Cerebellar nuclear complex (tissue), 1 donor: ENCODE data around the gene RPS3.

ENCODE experiments used
- DNase-seq, 2 experiments: peaks; one replicate each; lab custom pipeline; 2025; lab: John Stamatoyannopoulos, UW

The RPS3 gene

GRCh38 chr11:75420224-75421034 is 21.1 kb downstream of the RPS3 start:
- no peak for DNase-seq

- DNase-seq = no peak
These were observed 21.8 kb downstream of the RPS3 start for GRCh38 chr11:75421035-75421602.

- no peak for DNase-seq
These were observed 22.6 kb downstream of the RPS3 start for GRCh38 chr11:75421902-75422247.

GRCh38 chr11:75422248-75423231 is 23.2 kb downstream of the RPS3 start:
- no peak for DNase-seq

GRCh38 chr11:75423721-75424120 is 24.4 kb downstream of the RPS3 start:
- DNase-seq = no peak

- no peak for DNase-seq
These were observed 25.1 kb downstream of the RPS3 start for GRCh38 chr11:75424396-75424795.

GRCh38 chr11:75425422-75425821 is 26.1 kb downstream of the RPS3 start:
- DNase-seq = no peak

- DNase-seq = no peak
These were observed 27.4 kb downstream of the RPS3 start for GRCh38 chr11:75426720-75427086.

- no peak for DNase-seq
These were observed 27.9 kb downstream of the RPS3 start for GRCh38 chr11:75427181-75427580.

- peak in 1 of 2 experiments; percentile 76 for DNase-seq
These were observed 29.0 kb downstream of the RPS3 start for GRCh38 chr11:75428281-75428724.

GRCh38 chr11:75428989-75429640 is 29.8 kb downstream of the RPS3 start:
- no peak for DNase-seq

GRCh38 chr11:75429641-75429901 is 30.3 kb downstream of the RPS3 start:
- DNase-seq = no peak

GRCh38 chr11:75429902-75430713 is 30.8 kb downstream of the RPS3 start:
- no peak for DNase-seq

GRCh38 chr11:75430714-75431532 is 31.6 kb downstream of the RPS3 start:
- DNase-seq = no peak

GRCh38 chr11:75431533-75432525 is 32.5 kb downstream of the RPS3 start:
- DNase-seq = no peak

GRCh38 chr11:75432911-75433321 is 33.6 kb downstream of the RPS3 start, which contains the start of gene KLHL35:
Gene KLHL35 (minus strand): TSS chr11:75433203. CDS start chr11:75430629, 2,574 bp downstream.
- DNase-seq = no peak

- DNase-seq = no peak
These were observed 34.1 kb downstream of the RPS3 start for GRCh38 chr11:75433443-75433842.

GRCh38 chr11:75434051-75434450 is 34.7 kb downstream of the RPS3 start:
- no peak for DNase-seq
